Measurements from ENCODE around the gene HS3ST3A1.

- TF ChIP-seq CTCF (IDR thresholded peaks at IDR 0.05; ENCODE audit: low read depth, low read length, poor library complexity, severe bottlenecking): no peak
- no peak for TF ChIP-seq EZH2phosphoT487 (IDR thresholded peaks at IDR 0.05; ENCODE audit: borderline replicate concordance, low read length)
These were observed 59.1 kb downstream of the HS3ST3A1 start for GRCh38 chr17:13542636-13543035.

Measured in DOHH2 (cell line).